Epithelial cell of proximal tubule (primary cell): Measurements from ENCODE around the gene ZNF778. TPM values are rescaled to one million over a fixed set of nuclear protein-coding genes. Genes with fewer than 3 reads are reported as not detected.

Experiments
- DNase-seq: peaks from one replicate; pipeline ENCODE4 v3.0.0-alpha.2; 2011; ENCODE audit warnings: low read depth
- H3K4me3 ChIP-seq: 2 replicates; pipeline ENCODE4 v1.5.1; 2011; ENCODE audit warnings: low read depth, mild to moderate bottlenecking, low read length
- total RNA-seq: library from RNA; depleted of rRNA; stranded (reverse); fragments of >200 nt; gene quantifications from 2 replicates; pipeline ENCODE4 v1.2.3, GENCODE V29; 2015
- TF ChIP-seq, protein P1 (sequence below): conservative IDR thresholded peaks from 2 replicates; pipeline ENCODE4 v1.5.1; 2012; ENCODE audit warnings: low read depth, mild to moderate bottlenecking, low read length

The ZNF778 gene
- total RNA-seq, 1 donor from 2014 or later, result 3.7 TPM

DNA sequence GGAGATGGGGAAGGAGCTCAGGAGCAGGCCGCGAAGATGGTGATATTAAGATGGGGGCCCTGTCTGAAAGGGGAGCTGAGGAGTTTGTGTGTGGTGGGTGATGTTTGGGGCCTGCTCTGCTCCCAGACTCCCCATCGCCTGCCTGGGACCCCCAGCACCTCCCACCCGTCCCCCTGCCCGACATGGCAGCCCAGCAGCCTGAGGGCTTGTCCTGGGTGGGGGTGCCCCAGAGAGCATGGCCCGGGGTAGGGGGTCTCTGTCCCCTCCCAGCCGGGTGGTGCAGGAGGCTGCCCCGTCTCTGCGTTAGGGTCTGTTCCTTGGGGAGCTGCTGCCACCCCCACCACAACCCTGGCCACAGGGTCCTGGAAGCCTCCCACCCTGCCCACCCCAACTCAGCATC, 40.8 kb upstream of the ZNF778 start:
- DNase-seq, result no peak
- TF ChIP-seq, protein P1, sequence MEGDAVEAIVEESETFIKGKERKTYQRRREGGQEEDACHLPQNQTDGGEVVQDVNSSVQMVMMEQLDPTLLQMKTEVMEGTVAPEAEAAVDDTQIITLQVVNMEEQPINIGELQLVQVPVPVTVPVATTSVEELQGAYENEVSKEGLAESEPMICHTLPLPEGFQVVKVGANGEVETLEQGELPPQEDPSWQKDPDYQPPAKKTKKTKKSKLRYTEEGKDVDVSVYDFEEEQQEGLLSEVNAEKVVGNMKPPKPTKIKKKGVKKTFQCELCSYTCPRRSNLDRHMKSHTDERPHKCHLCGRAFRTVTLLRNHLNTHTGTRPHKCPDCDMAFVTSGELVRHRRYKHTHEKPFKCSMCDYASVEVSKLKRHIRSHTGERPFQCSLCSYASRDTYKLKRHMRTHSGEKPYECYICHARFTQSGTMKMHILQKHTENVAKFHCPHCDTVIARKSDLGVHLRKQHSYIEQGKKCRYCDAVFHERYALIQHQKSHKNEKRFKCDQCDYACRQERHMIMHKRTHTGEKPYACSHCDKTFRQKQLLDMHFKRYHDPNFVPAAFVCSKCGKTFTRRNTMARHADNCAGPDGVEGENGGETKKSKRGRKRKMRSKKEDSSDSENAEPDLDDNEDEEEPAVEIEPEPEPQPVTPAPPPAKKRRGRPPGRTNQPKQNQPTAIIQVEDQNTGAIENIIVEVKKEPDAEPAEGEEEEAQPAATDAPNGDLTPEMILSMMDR, result no peak
- H3K4me3 ChIP-seq, result no peak overlapping the region

DNA sequence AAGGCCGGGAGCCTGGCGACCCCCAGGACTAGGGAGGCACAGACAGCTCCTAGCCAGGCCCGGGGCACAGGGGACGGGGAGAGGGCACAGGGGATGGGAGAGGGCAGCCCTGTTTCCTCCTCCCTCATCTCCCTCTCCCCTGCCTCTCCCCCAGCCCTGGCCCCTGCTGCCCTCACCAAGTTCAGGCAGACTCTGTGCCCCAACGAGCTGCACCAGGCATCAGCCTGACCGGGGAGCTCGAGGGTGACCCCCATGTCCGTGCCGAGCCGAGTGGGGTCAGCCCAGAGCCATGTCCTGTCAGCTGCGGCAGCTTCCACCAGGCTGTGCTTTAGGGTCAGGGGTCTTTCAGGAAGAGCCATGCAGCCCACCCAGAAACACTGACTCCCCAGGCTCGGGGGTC, 40.0 kb upstream of the ZNF778 start:
- DNase-seq, result no peak
- no peak overlapping the region for H3K4me3 ChIP-seq
- TF ChIP-seq, protein P1, result no peak

DNA sequence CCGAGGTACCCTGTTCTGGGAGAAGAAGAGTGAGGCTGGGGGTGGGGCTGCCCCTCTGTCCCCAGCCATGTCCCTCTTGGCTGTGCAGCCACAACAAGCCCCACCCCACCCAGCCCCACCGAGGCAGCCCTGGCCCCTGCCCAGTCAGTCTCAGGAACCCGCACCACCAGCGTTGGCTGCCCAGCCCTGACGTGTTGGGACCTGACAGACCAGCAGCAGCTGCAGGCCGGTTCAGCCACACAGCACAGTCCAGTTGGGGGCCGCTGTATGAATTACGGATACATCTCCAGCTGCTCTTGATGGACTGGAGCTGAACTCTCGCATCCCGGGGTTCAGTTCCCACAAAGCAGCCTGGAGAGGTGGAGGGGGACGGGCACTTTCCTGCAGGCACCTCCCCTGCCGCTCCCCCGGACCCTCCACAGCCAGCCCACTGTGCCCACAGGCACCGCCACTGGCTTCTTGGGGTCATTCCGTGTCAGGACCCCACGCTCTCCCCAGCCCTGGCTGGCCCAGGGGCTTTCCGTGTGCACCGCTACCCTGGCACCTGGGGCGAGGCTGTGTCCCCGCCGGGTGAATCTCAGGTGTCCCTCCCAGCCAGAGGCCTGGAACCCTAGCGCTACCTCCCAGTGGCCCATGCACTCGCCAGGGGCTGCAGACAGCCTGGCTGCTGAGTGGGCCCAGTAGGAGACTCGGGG, 38.9 kb upstream of the ZNF778 start:
- no peak overlapping the region for H3K4me3 ChIP-seq
- TF ChIP-seq, protein P1, result no peak
- no peak for DNase-seq

DNA sequence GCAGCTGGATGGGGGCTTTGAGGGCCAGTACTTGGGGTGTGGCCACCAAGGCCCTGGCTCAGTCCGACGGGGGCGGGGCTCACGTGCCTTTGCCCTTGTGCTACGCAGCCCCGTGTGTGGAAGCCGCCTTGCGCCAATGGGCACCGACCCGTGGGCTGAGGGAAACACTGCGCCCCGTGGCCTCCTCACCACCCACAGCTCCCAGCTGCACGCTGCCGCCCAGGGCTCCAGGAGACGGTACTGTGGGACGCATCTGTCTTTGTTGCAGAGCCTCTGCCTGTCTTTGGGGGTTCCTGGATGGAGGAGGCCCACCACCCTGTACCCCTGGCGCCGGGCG, 38.4 kb upstream of the ZNF778 start:
- TF ChIP-seq, protein P1, result no peak
- no peak overlapping the region for H3K4me3 ChIP-seq
- no peak for DNase-seq

DNA sequence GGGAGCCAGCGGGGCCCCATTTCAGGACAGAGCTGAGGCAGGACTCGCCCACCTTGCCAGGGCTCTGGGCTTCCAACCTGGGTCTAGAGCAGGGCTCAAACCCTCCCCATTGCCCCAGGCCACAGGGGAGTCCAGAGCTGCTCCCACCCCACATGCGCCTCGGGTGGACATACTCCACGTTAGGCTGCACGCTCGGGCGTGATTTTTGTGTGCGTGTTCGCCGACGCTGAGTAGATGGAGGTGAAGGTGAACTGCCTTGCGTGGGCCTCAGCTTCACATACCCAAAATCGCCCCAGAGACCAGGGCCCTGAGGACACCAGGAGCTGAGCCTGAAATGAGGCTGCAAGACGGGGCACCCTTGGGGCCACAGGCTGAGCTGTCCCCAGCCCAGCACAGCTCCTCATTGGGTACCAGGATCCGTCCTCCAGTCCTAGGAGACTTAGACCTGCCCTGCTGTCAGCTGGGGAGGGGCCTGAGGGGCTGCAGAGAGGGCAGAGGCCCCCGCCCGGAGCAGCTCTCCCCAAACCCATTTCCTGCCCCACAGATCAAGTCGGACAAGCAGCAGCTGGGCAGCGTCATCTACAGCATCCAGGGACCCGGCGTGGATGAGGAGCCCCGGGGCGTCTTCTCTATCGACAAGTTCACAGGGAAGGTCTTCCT, 37.7 kb upstream of the ZNF778 start:
- H3K4me3 ChIP-seq, result no peak overlapping the region
- no peak for DNase-seq
- TF ChIP-seq, protein P1, result no peak

DNA sequence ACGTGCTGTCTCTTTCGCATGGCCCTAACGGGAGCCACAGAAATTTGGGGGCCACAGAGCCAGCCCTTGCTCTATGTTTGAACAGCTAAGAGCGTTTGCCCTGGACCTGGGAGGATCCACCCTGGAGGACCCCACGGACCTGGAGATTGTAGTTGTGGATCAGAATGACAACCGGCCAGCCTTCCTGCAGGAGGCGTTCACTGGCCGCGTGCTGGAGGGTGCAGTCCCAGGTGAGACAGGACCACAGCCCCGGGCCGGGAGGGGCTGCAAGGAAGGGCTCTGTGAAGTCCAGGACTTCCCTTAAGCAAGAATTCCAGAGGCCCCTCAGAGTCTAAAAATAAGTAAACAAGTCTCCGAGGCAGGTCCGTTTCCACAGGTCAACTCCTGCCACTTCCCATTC, 34.0 kb upstream of the ZNF778 start:
- no peak for DNase-seq
- TF ChIP-seq, protein P1, result no peak
- H3K4me3 ChIP-seq, result no peak overlapping the region
